ENCODE results near the gene ZNF414. TPM values are rescaled to one million over a fixed set of nuclear protein-coding genes. Genes with fewer than 3 reads are reported as not detected.

ZNF414 gene
- polyA plus RNA-seq, 1 donor from 2014 or later: 3.4 TPM

- H3K4me3 ChIP-seq (ENCODE audit: low read length): no peak overlapping the region
- no peaks in the 10 kb centered on the region for H3K9me2 ChIP-seq (ENCODE audit: insufficient read depth, low read length)
- no peak overlapping the region for H3K27ac ChIP-seq (ENCODE audit: low read length)
- no peak overlapping the region for H3K4me2 ChIP-seq (ENCODE audit: low read length)
- no peak overlapping the region for H2AFZ ChIP-seq (ENCODE audit: low read depth, low read length)
- no peak overlapping the region for H3K9ac ChIP-seq (ENCODE audit: low read length)
- no peaks in the 10 kb centered on the region for H3K36me3 ChIP-seq (ENCODE audit: insufficient read depth, low read length)
- H4K20me1 ChIP-seq (ENCODE audit: insufficient read depth): no peaks in the 10 kb centered on the region
- TF ChIP-seq SMC3 (conservative IDR thresholded peaks at IDR 0.05; ENCODE audit: poor library complexity) (no peak), EP300 (conservative IDR thresholded peaks at IDR 0.05; ENCODE audit: poor library complexity, severe bottlenecking) (no peak), TAF1 (IDR thresholded peaks at IDR 0.05; ENCODE audit: low read depth) (no peak), POLR2AphosphoS5 (IDR thresholded peaks at IDR 0.05) (no peak), RAD21 (conservative IDR thresholded peaks at IDR 0.05) (no peak), EZH2 (IDR thresholded peaks at IDR 0.05; ENCODE audit: borderline replicate concordance, insufficient read depth, low read length, poor library complexity, severe bottlenecking) (no peak), MXI1 (conservative IDR thresholded peaks at IDR 0.05; ENCODE audit: poor library complexity, severe bottlenecking) (no peak), REST (IDR thresholded peaks at IDR 0.05; ENCODE audit: borderline replicate concordance) (no peak), CTCF (IDR thresholded peaks at IDR 0.05; ENCODE audit: poor library complexity, severe bottlenecking) (no peak)
- no peaks in the 10 kb centered on the region for H3F3A ChIP-seq (ENCODE audit: insufficient read depth, low read length, poor library complexity, severe bottlenecking)
- no peaks in the 10 kb centered on the region for H3K79me2 ChIP-seq (replicated peaks; ENCODE audit: insufficient read depth, low read length)
- H3K27me3 ChIP-seq (ENCODE audit: insufficient read depth, low read depth, low read length): no peaks in the 10 kb centered on the region
- no peaks in the 10 kb centered on the region for H3K9me3 ChIP-seq (ENCODE audit: low read length)
These were observed 3.3 kb downstream of the ZNF414 start for GRCh38 chr19:8510589-8511115.

- TF ChIP-seq POLR2AphosphoS5 (IDR thresholded peaks at IDR 0.05): no peak
- TF ChIP-seq TAF1 (IDR thresholded peaks at IDR 0.05; ENCODE audit: low read depth): no peak
- TF ChIP-seq CTCF (IDR thresholded peaks at IDR 0.05; ENCODE audit: poor library complexity, severe bottlenecking): peak; percentile 25
- no peak for TF ChIP-seq SMC3 (conservative IDR thresholded peaks at IDR 0.05; ENCODE audit: poor library complexity)
- TF ChIP-seq MXI1 (conservative IDR thresholded peaks at IDR 0.05; ENCODE audit: poor library complexity, severe bottlenecking): no peak
- no peak for TF ChIP-seq RAD21 (conservative IDR thresholded peaks at IDR 0.05)
- no peak for TF ChIP-seq EZH2 (IDR thresholded peaks at IDR 0.05; ENCODE audit: borderline replicate concordance, insufficient read depth, low read length, poor library complexity, severe bottlenecking)
- no peak for TF ChIP-seq EP300 (conservative IDR thresholded peaks at IDR 0.05; ENCODE audit: poor library complexity, severe bottlenecking)
- H2AFZ ChIP-seq (ENCODE audit: low read depth, low read length): peak overlapping the region; percentile 33
- H3K27ac ChIP-seq (ENCODE audit: low read length): peak overlapping the region; percentile 39
- H3K36me3 ChIP-seq (ENCODE audit: insufficient read depth, low read length): no peaks in the 10 kb centered on the region
- H3K79me2 ChIP-seq (replicated peaks; ENCODE audit: insufficient read depth, low read length): no peaks in the 10 kb centered on the region
- no peaks in the 10 kb centered on the region for H3K9me2 ChIP-seq (ENCODE audit: insufficient read depth, low read length)
- peak overlapping the region; percentile 65 for H3K9ac ChIP-seq (ENCODE audit: low read length)
- H3K4me3 ChIP-seq (ENCODE audit: low read length): peak overlapping the region; percentile 69
- no peaks in the 10 kb centered on the region for H3K27me3 ChIP-seq (ENCODE audit: insufficient read depth, low read depth, low read length)
- no peaks in the 10 kb centered on the region for H3F3A ChIP-seq (ENCODE audit: insufficient read depth, low read length, poor library complexity, severe bottlenecking)
- H3K4me2 ChIP-seq (ENCODE audit: low read length): no peak overlapping the region
- no peaks in the 10 kb centered on the region for H3K9me3 ChIP-seq (ENCODE audit: low read length)
- H4K20me1 ChIP-seq (ENCODE audit: insufficient read depth): no peaks in the 10 kb centered on the region
These were observed 7.5 kb downstream of the ZNF414 start for GRCh38 chr19:8506402-8506957.
